ENCODE measurements around the gene PLEKHM3. TPM values are rescaled to one million over a fixed set of nuclear protein-coding genes. Genes with fewer than 3 reads are reported as not detected.

PLEKHM3 gene
- total and polyA plus RNA-seq, 2 of the 4 experiments (the other 2 are of a cell fraction): 2.4 to 11.3 TPM

DNA sequence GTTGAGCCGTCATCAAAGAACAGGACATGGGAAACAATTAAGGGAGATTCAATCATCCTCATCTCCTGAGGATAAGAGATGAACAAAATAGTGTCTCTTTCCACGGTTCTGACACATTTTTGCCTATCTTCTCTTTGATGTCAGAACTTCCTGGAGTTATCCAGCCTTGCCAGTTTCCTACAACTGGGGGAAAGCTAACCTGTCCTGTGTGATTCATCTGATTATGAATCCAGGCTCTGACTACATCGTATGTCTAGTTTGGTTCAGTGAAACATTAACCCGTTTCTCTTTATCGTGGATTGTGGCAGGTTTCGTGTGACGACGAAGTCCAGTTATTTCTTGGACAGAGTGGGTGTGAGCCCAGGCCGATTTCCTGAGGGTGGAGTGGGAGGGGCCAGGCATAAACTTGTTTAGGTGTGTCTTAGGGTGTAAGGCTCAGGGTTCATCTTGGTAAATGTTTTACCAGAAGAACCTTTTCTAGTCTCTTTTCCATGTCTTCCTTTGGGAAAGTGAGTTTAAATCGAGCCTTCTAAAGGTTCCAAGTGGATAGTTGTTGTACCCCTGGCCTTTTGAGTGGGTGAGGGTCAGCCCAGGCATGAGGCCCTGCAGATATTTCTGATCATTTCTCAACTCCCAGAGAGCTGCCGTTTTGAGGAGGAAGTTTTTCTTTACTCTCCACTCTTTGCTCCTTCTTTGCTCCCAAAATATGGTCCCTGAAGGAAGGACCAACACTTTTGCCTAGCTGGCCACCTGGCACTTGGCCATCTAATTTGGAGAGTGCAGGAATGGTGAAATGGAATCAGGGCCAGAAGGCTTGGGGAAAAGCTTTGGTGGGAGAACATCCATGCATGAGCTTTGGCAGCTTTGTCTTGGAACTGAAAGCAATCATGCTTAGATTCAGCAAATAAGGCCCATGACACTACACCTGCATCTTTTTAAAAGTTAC, 205.2 kb downstream of the PLEKHM3 start:
- Histone ChIP-seq H3K23ac (ENCODE audit: low read depth, low read length) (no peak overlapping the region), H3K14ac (replicated peaks; ENCODE audit: low read depth, low read length) (no peak overlapping the region), H2AK9ac (replicated peaks; ENCODE audit: low read depth, low read length, poor library complexity) (no peak overlapping the region), H3K36me3 (ENCODE audit: control insufficient read depth, insufficient read depth, low read length) (no peaks in the 10 kb centered on the region), H3K9me1 (ENCODE audit: insufficient read depth, low read length) (no peaks in the 10 kb centered on the region), H3K27me3 (ENCODE audit: control insufficient read depth, insufficient read depth, low read length) (no peaks in the 10 kb centered on the region), H2BK120ac (ENCODE audit: low read depth, low read length) (no peak overlapping the region), H3K4ac (ENCODE audit: low read depth, low read length) (no peak overlapping the region), H3K4me3 (ENCODE audit: insufficient read depth, low read depth, low read length) (no peak overlapping the region), H3K9me3 (ENCODE audit: control insufficient read depth, insufficient read depth, low read length) (no peaks in the 10 kb centered on the region), H3K18ac (ENCODE audit: low read depth, low read length) (no peak overlapping the region), H4K8ac (ENCODE audit: low read depth in 2 of 2, low read length in 2 of 2) (no peak overlapping the region), H3K79me1 (ENCODE audit: low read depth in 1 of 2, low read length in 2 of 2) (no peaks in the 10 kb centered on the region), H4K5ac (ENCODE audit: low read depth, low read length) (no peak overlapping the region), H2BK5ac (ENCODE audit: low read depth, low read length, poor library complexity, severe bottlenecking) (no peak overlapping the region), H2BK15ac (ENCODE audit: low read depth, low read length) (no peak overlapping the region), H4K91ac (ENCODE audit: insufficient read depth, low read depth, low read length) (no peak overlapping the region), H2AFZ (replicated peaks; ENCODE audit: low read length, poor library complexity) (no peak overlapping the region), H4K20me1 (ENCODE audit: insufficient read depth, low read length) (no peaks in the 10 kb centered on the region), H3K4me1 (ENCODE audit: control insufficient read depth, insufficient read depth, low read length) (no peaks in the 10 kb centered on the region), H2BK20ac (ENCODE audit: low read depth, low read length) (no peak overlapping the region), H3K4me2 (ENCODE audit: low read depth, low read length) (no peak overlapping the region), H2AK5ac (ENCODE audit: low read depth, low read length) (no peak overlapping the region), H3K27ac (ENCODE audit: insufficient read depth, low read length) (no peak overlapping the region), H3K56ac (ENCODE audit: extremely low read depth, insufficient read depth, low read length) (no peak overlapping the region), H3K9ac (ENCODE audit: low read depth, low read length) (no peak overlapping the region)
- in situ Hi-C loops (cut with MboI; ENCODE audit: low sequenced_read_pairs) (no loop called here), intact Hi-C loops (cut with micrococcal nuclease) (no loop called here), dilution Hi-C loops (cut with HindIII; ENCODE audit: low sequenced_read_pairs, unreplicated experiment) (no loop called here)
- no TSS peak for BruUV-seq (replicated peaks)
- TF ChIP-seq FOS (IDR thresholded peaks at IDR 0.05; ENCODE audit: low read depth, low read length) (no peak), RAD21 (IDR thresholded peaks at IDR 0.05; ENCODE audit: low read length) (no peak), BHLHE40 (IDR thresholded peaks at IDR 0.05; ENCODE audit: low read depth, low read length) (no peak), CTCF (conservative IDR thresholded peaks at IDR 0.05; ENCODE audit: low read depth, low read length) (no peak), MXI1 (IDR thresholded peaks at IDR 0.05; ENCODE audit: borderline replicate concordance, low read depth, low read length) (no peak), NFE2L2 (IDR thresholded peaks at IDR 0.05; ENCODE audit: low read depth, low read length) (no peak), CHD1 (IDR thresholded peaks at IDR 0.05; ENCODE audit: low read depth, low read length) (no peak), MAFK (IDR thresholded peaks at IDR 0.05; ENCODE audit: low read depth, low read length) (no peak), USF2 (IDR thresholded peaks at IDR 0.05; ENCODE audit: low read depth, low read length) (no peak)
- TF ChIP-seq, protein P1, sequence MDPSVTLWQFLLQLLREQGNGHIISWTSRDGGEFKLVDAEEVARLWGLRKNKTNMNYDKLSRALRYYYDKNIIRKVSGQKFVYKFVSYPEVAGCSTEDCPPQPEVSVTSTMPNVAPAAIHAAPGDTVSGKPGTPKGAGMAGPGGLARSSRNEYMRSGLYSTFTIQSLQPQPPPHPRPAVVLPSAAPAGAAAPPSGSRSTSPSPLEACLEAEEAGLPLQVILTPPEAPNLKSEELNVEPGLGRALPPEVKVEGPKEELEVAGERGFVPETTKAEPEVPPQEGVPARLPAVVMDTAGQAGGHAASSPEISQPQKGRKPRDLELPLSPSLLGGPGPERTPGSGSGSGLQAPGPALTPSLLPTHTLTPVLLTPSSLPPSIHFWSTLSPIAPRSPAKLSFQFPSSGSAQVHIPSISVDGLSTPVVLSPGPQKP (IDR thresholded peaks at IDR 0.05; ENCODE audit: borderline replicate concordance, low read depth, low read length): no peak
- CTCF ChIA-PET: no interaction called here
- 82% methylated on average over 7 of the region's 11 CpGs; no CpG with 5 or more reads in 1 of the 2 experiments for WGBS, 2 experiments (ENCODE audit: extremely low coverage in 2 of 2, insufficient read length in 1 of 2)
- POLR2A ChIA-PET (ENCODE audit: unreplicated experiment): no interaction called here
- no peak for DNase-seq
- no peak for ATAC-seq (ENCODE audit: low read depth)

All from IMR-90 (cell line).